HepG2 (cell line): ENCODE results near the gene PLCG1. TPM values are rescaled to one million over a fixed set of nuclear protein-coding genes. Genes with fewer than 3 reads are reported as not detected.

ENCODE experiments used
- AKAP8 ChIP-seq: sonication (generic); formaldehyde crosslinking; IDR thresholded peaks from 2 replicates; pipeline ENCODE4 v1.5.1; 2020; ENCODE audit warnings: mild to moderate bottlenecking, missing genetic modification reagents
- ESRRA ChIP-seq: sonication (generic); formaldehyde crosslinking; IDR thresholded peaks from 2 replicates; pipeline ENCODE4 v1.5.1; 2020; ENCODE audit warnings: mild to moderate bottlenecking, low read depth, missing genetic modification reagents
- HNF4G ChIP-seq, 2 experiments: sonication (generic) in 1 of 2; formaldehyde crosslinking in 1 of 2; IDR thresholded peaks; 2 replicates each; pipeline versions ENCODE4 v1.4.0 to v1.6.1; 2011 to 2020; ENCODE audit warnings: borderline replicate concordance in 2 of 2, low read depth in 2 of 2, mild to moderate bottlenecking in 2 of 2, low read length in 1 of 2, missing genetic modification reagents in 1 of 2, moderate library complexity in 1 of 2
- IRF2 ChIP-seq: IDR thresholded peaks from 2 replicates; pipeline ENCODE4 v1.6.1; 2018; ENCODE audit warnings: missing genetic modification reagents, missing compliant biosample characterization
- MTF1 ChIP-seq: sonication (generic); formaldehyde crosslinking; IDR thresholded peaks from 2 replicates; pipeline ENCODE4 v1.5.0; 2020; ENCODE audit warnings: missing genetic modification reagents
- MXD3 ChIP-seq: IDR thresholded peaks from 2 replicates; pipeline ENCODE4 v1.6.1; 2016; ENCODE audit warnings: mild to moderate bottlenecking, missing biosample characterization, missing genetic modification reagents
- NCOA5 ChIP-seq: sonication (generic); formaldehyde crosslinking; IDR thresholded peaks from 2 replicates; pipeline ENCODE4 v1.4.0; 2020; ENCODE audit warnings: missing genetic modification reagents
- NR1H2 ChIP-seq: sonication (generic); formaldehyde crosslinking; IDR thresholded peaks from 2 replicates; pipeline ENCODE4 v1.8.1; 2022; ENCODE audit warnings: low read depth, missing genetic modification reagents, borderline replicate concordance
- PAXIP1 ChIP-seq: sonication (generic); formaldehyde crosslinking; conservative IDR thresholded peaks from 2 replicates; pipeline ENCODE4 v1.4.0; 2020; ENCODE audit warnings: mild to moderate bottlenecking, missing genetic modification reagents, moderate library complexity
- RARG ChIP-seq: sonication (generic); formaldehyde crosslinking; IDR thresholded peaks from 2 replicates; pipeline ENCODE4 v1.4.0; 2020; ENCODE audit warnings: low read depth, mild to moderate bottlenecking, missing genetic modification reagents
- RNF219 ChIP-seq: sonication (generic); formaldehyde crosslinking; IDR thresholded peaks from 2 replicates; pipeline ENCODE4 v1.5.0; 2020; ENCODE audit warnings: mild to moderate bottlenecking, missing genetic modification reagents
- ZBTB10 ChIP-seq: sonication (generic); formaldehyde crosslinking; IDR thresholded peaks from 2 replicates; pipeline ENCODE4 v1.4.0; 2020; ENCODE audit warnings: missing genetic modification reagents, borderline replicate concordance
- ZBTB42 ChIP-seq: sonication (generic); formaldehyde crosslinking; IDR thresholded peaks from 2 replicates; pipeline ENCODE4 v1.5.0; 2020; ENCODE audit warnings: mild to moderate bottlenecking, missing genetic modification reagents
- ZNF225 ChIP-seq: sonication (generic); formaldehyde crosslinking; IDR thresholded peaks from 2 replicates; pipeline ENCODE4 v1.4.0; 2020; ENCODE audit warnings: mild to moderate bottlenecking, missing genetic modification reagents
- ZNF710 ChIP-seq: sonication (generic); formaldehyde crosslinking; IDR thresholded peaks from 2 replicates; pipeline ENCODE4 v1.5.0; 2020; ENCODE audit warnings: mild to moderate bottlenecking, missing genetic modification reagents, borderline replicate concordance
- ZNF891 ChIP-seq: sonication (generic); formaldehyde crosslinking; IDR thresholded peaks from 2 replicates; pipeline ENCODE4 v1.5.0; 2020; ENCODE audit warnings: mild to moderate bottlenecking, missing genetic modification reagents
- polyA plus RNA-seq, 8 experiments: library from polyadenylated mRNA; depleted of rRNA in 3 of 8; stranded (reverse) in 7 of 8; unstranded in 1 of 8; fragments of >200 nt; fragmentation: Illumina TruSeq in 4 of 8; extraction: Trizol in 4 of 8; gene quantifications; 2 replicates each; pipeline versions ENCODE4 v1.2.1 to v1.2.3, GENCODE V29; 2011 to 2016; ENCODE audit warnings: low read depth in 4 of 8, missing spikeins in 1 of 8, mixed read lengths in 1 of 8; ENCODE audit not compliant: insufficient read depth in 1 of 8
- total RNA-seq, 5 experiments: library from RNA; depleted of rRNA; stranded (reverse); fragments of >200 nt; fragmentation: Illumina TruSeq; extraction: Trizol; gene quantifications; 2 replicates each; pipeline ENCODE4 v1.2.3, GENCODE V29; 2016; ENCODE audit warnings: low read depth in 1 of 5

Gene PLCG1
- total and polyA plus RNA-seq, 2 of the 13 experiments (the other 11 are each of a cell fraction or from before 2014, with no cell fraction given), result 85.3 to 158 TPM

- TF ChIP-seq ESRRA (no peak), ZNF710 (CRISPR knock-in tag) (peak; percentile 83), ZNF225 (no peak; the same call in 1 of the 2 replicates), NR1H2 (CRISPR knock-in tag) (peak; percentile 19), AKAP8 (CRISPR knock-in tag) (peak; percentile 88; the same call in 1 of the 2 replicates), MXD3 (CRISPR knock-in tag) (peak; percentile 80; the same call in 1 of the 2 replicates), ZBTB10 (CRISPR knock-in tag) (peak; percentile 37; the same call in 1 of the 2 replicates), HNF4G (IDR thresholded peaks at IDR 0.05; ENCODE audit: borderline replicate concordance, low read depth, low read length) (no peak), HNF4G (CRISPR knock-in tag; IDR thresholded peaks at IDR 0.05; ENCODE audit: borderline replicate concordance, low read depth) (no peak; the same call in none of the 2 replicates), ZNF891 (CRISPR knock-in tag) (peak; percentile 68), ZBTB42 (CRISPR knock-in tag) (peak; percentile 93; the same call in 1 of the 2 replicates), PAXIP1 (no peak), IRF2 (CRISPR knock-in tag) (peak; percentile 63; the same call in 1 of the 2 replicates), MTF1 (no peak; the same call in 1 of the 2 replicates), RARG (CRISPR knock-in tag) (no peak), RNF219 (no peak; the same call in 1 of the 2 replicates), NCOA5 (no peak)
Observed at GRCh38 chr20:41136680-41137613, at the start of gene PLCG1 (continued).
